ENCODE results near the gene ZBTB8B. TPM values are rescaled to one million over a fixed set of nuclear protein-coding genes. Genes with fewer than 3 reads are reported as not detected.
A peak's percentile ranks its signal among the peaks of the same experiment; 100 is the strongest.

ZBTB8B gene
- total RNA-seq, 1 experiment from 2014 or later, result 1.9 TPM

DNA sequence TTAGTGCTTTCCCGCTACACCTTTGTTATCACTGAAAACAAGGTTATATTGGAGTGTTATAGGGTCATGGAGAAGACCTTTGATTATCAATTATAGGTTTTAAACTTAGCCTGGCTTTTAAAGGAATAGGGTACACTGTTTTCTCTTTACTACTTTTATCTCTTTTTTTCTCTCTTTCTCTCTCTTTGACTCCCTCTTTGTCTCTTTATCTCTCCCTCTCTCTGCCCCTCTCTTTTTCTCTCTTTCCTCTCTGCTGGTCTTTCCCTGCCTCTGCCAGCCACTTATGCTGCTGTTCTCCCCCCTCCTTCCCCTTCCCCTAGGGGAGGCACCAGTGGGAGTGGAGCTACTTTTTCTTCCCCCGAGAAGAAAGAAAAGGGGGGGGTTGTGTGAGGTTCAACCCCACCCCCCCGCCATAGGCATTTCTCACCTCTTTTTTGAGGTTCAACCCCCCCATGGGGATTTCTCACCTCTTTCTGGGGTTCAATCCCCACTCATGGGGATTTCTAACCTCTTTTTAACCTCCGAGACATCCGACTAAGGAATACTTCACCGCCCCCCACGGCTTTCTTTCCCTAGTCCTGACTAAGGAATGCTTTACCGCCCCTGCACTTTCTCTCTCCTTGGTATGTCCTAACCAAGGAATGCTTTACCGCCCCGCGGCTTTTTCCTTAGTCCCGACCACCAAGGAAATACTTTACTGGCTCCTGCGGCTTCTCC, 17.2 kb upstream of the ZBTB8B start:
- Histone ChIP-seq H3K79me1 (ENCODE audit: insufficient read depth, low read depth, low read length, poor library complexity, severe bottlenecking) (no peaks in the 10 kb centered on the region), H2BK120ac (ENCODE audit: low read depth, low read length, poor library complexity, severe bottlenecking) (no peak overlapping the region), H3K4ac (ENCODE audit: low read depth, low read length) (no peak overlapping the region), H2AFZ (ENCODE audit: low read length) (no peak overlapping the region), H4K91ac (ENCODE audit: insufficient read length, low read depth, low read length) (no peak overlapping the region), H3K27me3 (ENCODE audit: insufficient read depth, low read length) (no peaks in the 10 kb centered on the region), H2BK15ac (ENCODE audit: low read depth, low read length) (no peak overlapping the region), H4K5ac (ENCODE audit: insufficient read length, low read depth, low read length) (no peak overlapping the region), H3K9me3 (ENCODE audit: control insufficient read depth, low read depth, low read length) (peaks cover 10% of the 10 kb centered on the region), H4K20me1 (ENCODE audit: control insufficient read depth, insufficient read depth, insufficient read length) (no peaks in the 10 kb centered on the region), H3K56ac (ENCODE audit: insufficient read length, low read depth, low read length) (no peak overlapping the region), H2BK12ac (ENCODE audit: insufficient read length, low read depth, low read length) (no peak overlapping the region), H2BK5ac (ENCODE audit: insufficient read length, low read length) (no peak overlapping the region), H3K4me2 (ENCODE audit: insufficient read depth, insufficient read length, low read length) (no peak overlapping the region), H3K14ac (ENCODE audit: insufficient read depth, low read length) (no peak overlapping the region), H3K27ac (ENCODE audit: insufficient read length, low read depth, low read length) (no peak overlapping the region), H3K9ac (ENCODE audit: extremely low read depth, insufficient read length, low read length) (no peak overlapping the region), H2BK20ac (ENCODE audit: low read depth, low read length, poor library complexity, severe bottlenecking) (no peak overlapping the region), H3T11ph (ENCODE audit: low read length) (no peak overlapping the region), H2AK5ac (ENCODE audit: insufficient read length, low read length) (no peak overlapping the region), H3K23me2 (ENCODE audit: insufficient read length, low read depth, low read length, poor library complexity, severe bottlenecking) (no peaks in the 10 kb centered on the region), H3K23ac (ENCODE audit: insufficient read length, low read depth, low read length) (no peak overlapping the region), H4K8ac (replicated peaks; ENCODE audit: insufficient read length, low read depth, low read length) (no peak overlapping the region), H3K79me2 (ENCODE audit: insufficient read depth, low read length) (no peaks in the 10 kb centered on the region), H3K18ac (ENCODE audit: insufficient read length, low read depth, low read length) (no peak overlapping the region), H3K4me1 (ENCODE audit: insufficient read depth, low read length) (peaks cover 3% of the 10 kb centered on the region; the same call in 1 of the 2 replicates)
- no CpG with 5 or more reads among the region's 13 CpGs for WGBS (ENCODE audit: extremely low coverage, insufficient read length, low lambda C conversion rate)
- Mint-ChIP-seq H3K9me3 (peaks cover 23 to 25% of the 10 kb centered on the region in 2 experiments), H3K4me3 (peak overlapping the region; percentile 52 to 53), H3K36me3 (ENCODE audit: insufficient read depth in 1 of 3, low read depth in 3 of 3) (peaks cover 0 to 24% (median 11%) of the 10 kb centered on the region in 3 experiments), H3K27me3 (ENCODE audit: low read depth) (no peaks in the 10 kb centered on the region), H3K4me1 (peaks cover 52 to 57% of the 10 kb centered on the region in 2 experiments), H3K27ac (peak overlapping the region; percentile 68 to 90 (median 90))
- DNase-seq, result peak; percentile 81
- TF ChIP-seq CTCF (conservative IDR thresholded peaks at IDR 0.05), result no peak

All from H9 (cell line).